H9 (cell line): ENCODE results near the gene COL4A1. TPM values are rescaled to one million over a fixed set of nuclear protein-coding genes. Genes with fewer than 3 reads are reported as not detected.

Source experiments
- DNase-seq: peaks from one replicate; pipeline ENCODE4 v3.0.0-alpha.2; 2017
- H2AFZ ChIP-seq: one replicate; pipeline ENCODE4 v1.6.1; 2013; ENCODE audit warnings: mild to moderate bottlenecking, low read length, control low read depth, moderate library complexity
- H2AK5ac ChIP-seq: 2 replicates; pipeline ENCODE4 v1.6.1; 2013; ENCODE audit warnings: low read length, control low read depth, mixed read lengths; ENCODE audit not compliant: insufficient read length
- H2BK120ac ChIP-seq: one replicate; pipeline ENCODE4 v1.6.1; 2013; ENCODE audit warnings: low read depth, mild to moderate bottlenecking, low read length, control low read depth, inconsistent platforms; ENCODE audit not compliant: poor library complexity, severe bottlenecking
- H2BK12ac ChIP-seq: 2 replicates; pipeline ENCODE4 v1.6.1; 2013; ENCODE audit warnings: low read length, control low read depth, mixed read lengths, low read depth; ENCODE audit not compliant: insufficient read length
- H2BK15ac ChIP-seq: 2 replicates; pipeline ENCODE4 v1.6.1; 2013; ENCODE audit warnings: low read depth, low read length, control low read depth
- H2BK20ac ChIP-seq: one replicate; pipeline ENCODE4 v1.6.1; 2013; ENCODE audit warnings: low read depth, mild to moderate bottlenecking, low read length, control low read depth, inconsistent platforms; ENCODE audit not compliant: poor library complexity, severe bottlenecking
- H2BK5ac ChIP-seq: 2 replicates; pipeline ENCODE4 v1.6.1; 2013; ENCODE audit warnings: low read length, control low read depth, mixed read lengths; ENCODE audit not compliant: insufficient read length
- H3K14ac ChIP-seq: 2 replicates; pipeline ENCODE4 v1.6.1; 2013; ENCODE audit warnings: low read length, control low read depth; ENCODE audit not compliant: insufficient read depth
- H3K18ac ChIP-seq: 2 replicates; pipeline ENCODE4 v1.6.1; 2013; ENCODE audit warnings: low read depth, mild to moderate bottlenecking, mixed read lengths, low read length, control low read depth; ENCODE audit not compliant: insufficient read length
- H3K23ac ChIP-seq: 2 replicates; pipeline ENCODE4 v1.6.1; 2013; ENCODE audit warnings: low read length, control low read depth, mixed read lengths, low read depth; ENCODE audit not compliant: insufficient read length
- H3K23me2 ChIP-seq: 2 replicates; pipeline ENCODE4 v1.6.1; 2013; ENCODE audit warnings: low read depth, mild to moderate bottlenecking, mixed read lengths, low read length, control low read depth; ENCODE audit not compliant: insufficient read length, poor library complexity, severe bottlenecking
- H3K27ac ChIP-seq: 2 replicates; pipeline ENCODE4 v1.5.1; 2013; ENCODE audit warnings: low read length, control low read depth, mixed read lengths, low read depth; ENCODE audit not compliant: insufficient read length
- H3K27me3 ChIP-seq: 2 replicates; pipeline ENCODE4 v1.6.1; 2013; ENCODE audit warnings: low read length, control low read depth, inconsistent platforms; ENCODE audit not compliant: insufficient read depth
- H3K4ac ChIP-seq: 2 replicates; pipeline ENCODE4 v1.6.1; 2013; ENCODE audit warnings: low read depth, mild to moderate bottlenecking, control low read depth, inconsistent platforms, low read length, moderate library complexity
- H3K4me1 ChIP-seq: 2 replicates; pipeline ENCODE4 v1.6.1; 2013; ENCODE audit warnings: low read length, control low read depth, inconsistent platforms; ENCODE audit not compliant: insufficient read depth
- H3K4me2 ChIP-seq: 2 replicates; pipeline ENCODE4 v1.6.1; 2013; ENCODE audit warnings: low read length, control low read depth, mixed read lengths; ENCODE audit not compliant: insufficient read length, insufficient read depth
- H3K56ac ChIP-seq: 2 replicates; pipeline ENCODE4 v1.6.1; 2013; ENCODE audit warnings: low read depth, mild to moderate bottlenecking, mixed read lengths, low read length, control low read depth; ENCODE audit not compliant: insufficient read length
- H3K79me1 ChIP-seq: 2 replicates; pipeline ENCODE4 v1.6.1; 2013; ENCODE audit warnings: low read depth, mild to moderate bottlenecking, moderate library complexity, low read length, control low read depth, inconsistent platforms; ENCODE audit not compliant: insufficient read depth, poor library complexity, severe bottlenecking
- H3K79me2 ChIP-seq: 2 replicates; pipeline ENCODE4 v1.6.1; 2013; ENCODE audit warnings: low read length, control low read depth, inconsistent platforms; ENCODE audit not compliant: insufficient read depth
- H3K9ac ChIP-seq: 2 replicates; pipeline ENCODE4 v1.6.1; 2013; ENCODE audit warnings: low read length, control low read depth, mixed read lengths; ENCODE audit not compliant: insufficient read length; ENCODE audit errors: extremely low read depth
- H3K9me3 ChIP-seq: one replicate; pipeline ENCODE4 v1.6.1; 2013; ENCODE audit warnings: low read depth, low read length, inconsistent platforms; ENCODE audit not compliant: control insufficient read depth
- H3T11ph ChIP-seq: one replicate; pipeline ENCODE4 v1.6.1; 2013; ENCODE audit warnings: mild to moderate bottlenecking, low read length, control low read depth, inconsistent platforms
- H4K20me1 ChIP-seq: one replicate; pipeline ENCODE4 v1.6.1; 2013; ENCODE audit not compliant: control insufficient read depth, insufficient read length, insufficient read depth
- H4K5ac ChIP-seq: 2 replicates; pipeline ENCODE4 v1.6.1; 2013; ENCODE audit warnings: low read depth, mild to moderate bottlenecking, mixed read lengths, low read length, control low read depth; ENCODE audit not compliant: insufficient read length
- H4K8ac ChIP-seq: replicated peaks from 2 replicates; pipeline ENCODE4 v1.6.1; 2013; ENCODE audit warnings: low read length, control low read depth, mixed read lengths, low read depth; ENCODE audit not compliant: insufficient read length
- H4K91ac ChIP-seq: 2 replicates; pipeline ENCODE4 v1.6.1; 2013; ENCODE audit warnings: low read depth, mild to moderate bottlenecking, moderate library complexity, mixed read lengths, low read length, control low read depth; ENCODE audit not compliant: insufficient read length
- H3K27ac Mint-ChIP-seq, 3 experiments: 2 replicates in 2 of 3; 3 replicates in 1 of 3; pipeline ENCODE4 v1.8.0; 2020 to 2021; ENCODE audit warnings: mixed read lengths in 3 of 3, mild to moderate bottlenecking in 1 of 3, moderate library complexity in 1 of 3
- H3K27me3 Mint-ChIP-seq: 2 replicates; pipeline ENCODE4 v1.8.0; 2021; ENCODE audit warnings: low read depth, mild to moderate bottlenecking, moderate library complexity, mixed read lengths
- H3K36me3 Mint-ChIP-seq, 3 experiments: 2 replicates in 2 of 3; 3 replicates in 1 of 3; pipeline ENCODE4 v1.8.0; 2020 to 2021; ENCODE audit warnings: low read depth in 3 of 3, mixed read lengths in 3 of 3; ENCODE audit not compliant: insufficient read depth in 1 of 3
- H3K4me1 Mint-ChIP-seq, 2 experiments: 2 replicates each; pipeline ENCODE4 v1.8.0; 2020; ENCODE audit warnings: mixed read lengths in 2 of 2
- H3K4me3 Mint-ChIP-seq, 2 experiments: 2 replicates in 1 of 2; 3 replicates in 1 of 2; pipeline ENCODE4 v1.8.0; 2020 to 2021; ENCODE audit warnings: mild to moderate bottlenecking in 2 of 2, mixed read lengths in 2 of 2, moderate library complexity in 1 of 2
- H3K9me3 Mint-ChIP-seq, 2 experiments: 2 replicates in 1 of 2; 3 replicates in 1 of 2; pipeline ENCODE4 v1.8.0; 2020; ENCODE audit warnings: mild to moderate bottlenecking in 2 of 2, mixed read lengths in 2 of 2, moderate library complexity in 1 of 2
- WGBS: extraction: QIAGEN DNeasy Blood & Tissue Kit; methylation state at CpG from one replicate; pipeline ENCODE4 v1.1.7; 2013; ENCODE audit warnings: missing lambda C conversion rate, low lambda C conversion rate, mixed read lengths; ENCODE audit not compliant: insufficient read length; ENCODE audit errors: extremely low coverage; 5-methylcytosine and 5-hydroxymethylcytosine counted together
- total RNA-seq: library from RNA; stranded (reverse); gene quantifications from 2 replicates; pipeline ENCODE4 v1.2.1, GENCODE V29; 2021
- TF ChIP-seq, protein P1 (sequence below): fragments of 200-600 bp; sonication (generic); conservative IDR thresholded peaks from 3 replicates; pipeline ENCODE4 v1.8.0; 2021; ENCODE audit warnings: antibody characterized with exemption, mild to moderate bottlenecking

Gene COL4A1
- total RNA-seq, 1 experiment from 2014 or later: 73.1 TPM

DNA sequence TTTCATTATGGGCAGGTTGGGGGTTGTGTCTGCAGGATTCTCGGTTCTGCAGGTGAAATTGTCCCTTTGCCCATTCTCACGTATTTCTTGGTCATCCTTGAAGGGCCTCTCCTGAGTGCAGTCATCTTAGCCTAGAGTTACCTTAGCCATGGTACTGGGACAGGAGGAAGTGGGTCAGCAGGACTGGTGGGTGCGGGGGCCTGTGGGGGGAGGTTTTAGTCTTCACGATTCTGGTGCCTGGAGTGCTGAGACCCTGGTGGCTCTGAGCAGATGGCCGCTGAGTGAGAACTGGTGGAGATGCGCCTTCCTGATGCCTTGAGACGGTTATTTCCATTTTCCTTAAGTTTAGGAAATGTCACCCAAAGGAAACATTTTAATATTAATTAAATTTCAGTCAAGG is 12.0 kb upstream of the COL4A1 start:
- no peak overlapping the region for H3T11ph ChIP-seq
- no peak overlapping the region for H2AFZ ChIP-seq
- H3K4me3 Mint-ChIP-seq: no peak overlapping the region
- no peak overlapping the region for H3K27ac ChIP-seq
- H3K9ac ChIP-seq: no peak overlapping the region
- no peaks in the 10 kb centered on the region for H3K9me3 ChIP-seq
- H3K79me1 ChIP-seq: no peaks in the 10 kb centered on the region
- H3K27me3 ChIP-seq: no peaks in the 10 kb centered on the region
- H4K8ac ChIP-seq: no peak overlapping the region
- H3K27ac Mint-ChIP-seq: no peak overlapping the region; a peak in 1 of 7 replicates
- no peaks in the 10 kb centered on the region for H3K23me2 ChIP-seq
- H3K4ac ChIP-seq: no peak overlapping the region
- peaks cover 0 to 4% of the 10 kb centered on the region in 2 experiments; a peak in 3 of 5 replicates for H3K9me3 Mint-ChIP-seq
- H2BK5ac ChIP-seq: no peak overlapping the region
- H2BK15ac ChIP-seq: no peak overlapping the region
- H4K20me1 ChIP-seq: no peaks in the 10 kb centered on the region
- H2BK120ac ChIP-seq: no peak overlapping the region
- H2AK5ac ChIP-seq: no peak overlapping the region
- H3K18ac ChIP-seq: no peak overlapping the region
- H2BK12ac ChIP-seq: no peak overlapping the region
- peaks cover 13 to 20% (median 18%) of the 10 kb centered on the region in 3 experiments for H3K36me3 Mint-ChIP-seq
- no peak overlapping the region for H3K14ac ChIP-seq
- H3K27me3 Mint-ChIP-seq: no peaks in the 10 kb centered on the region
- H4K5ac ChIP-seq: no peak overlapping the region
- no peak overlapping the region for H3K23ac ChIP-seq
- no peak for DNase-seq
- peaks cover 3% of the 10 kb centered on the region; the same call in 1 of the 2 replicates for H3K4me1 ChIP-seq
- H3K4me1 Mint-ChIP-seq: peaks cover 20 to 28% of the 10 kb centered on the region in 2 experiments
- WGBS: no CpG with 5 or more reads among the region's 7 CpGs
- no peak overlapping the region for H3K56ac ChIP-seq
- no peak overlapping the region for H4K91ac ChIP-seq
- H3K4me2 ChIP-seq: no peak overlapping the region
- TF ChIP-seq, protein P1, sequence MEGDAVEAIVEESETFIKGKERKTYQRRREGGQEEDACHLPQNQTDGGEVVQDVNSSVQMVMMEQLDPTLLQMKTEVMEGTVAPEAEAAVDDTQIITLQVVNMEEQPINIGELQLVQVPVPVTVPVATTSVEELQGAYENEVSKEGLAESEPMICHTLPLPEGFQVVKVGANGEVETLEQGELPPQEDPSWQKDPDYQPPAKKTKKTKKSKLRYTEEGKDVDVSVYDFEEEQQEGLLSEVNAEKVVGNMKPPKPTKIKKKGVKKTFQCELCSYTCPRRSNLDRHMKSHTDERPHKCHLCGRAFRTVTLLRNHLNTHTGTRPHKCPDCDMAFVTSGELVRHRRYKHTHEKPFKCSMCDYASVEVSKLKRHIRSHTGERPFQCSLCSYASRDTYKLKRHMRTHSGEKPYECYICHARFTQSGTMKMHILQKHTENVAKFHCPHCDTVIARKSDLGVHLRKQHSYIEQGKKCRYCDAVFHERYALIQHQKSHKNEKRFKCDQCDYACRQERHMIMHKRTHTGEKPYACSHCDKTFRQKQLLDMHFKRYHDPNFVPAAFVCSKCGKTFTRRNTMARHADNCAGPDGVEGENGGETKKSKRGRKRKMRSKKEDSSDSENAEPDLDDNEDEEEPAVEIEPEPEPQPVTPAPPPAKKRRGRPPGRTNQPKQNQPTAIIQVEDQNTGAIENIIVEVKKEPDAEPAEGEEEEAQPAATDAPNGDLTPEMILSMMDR: no peak
- H3K79me2 ChIP-seq: peaks cover 4% of the 10 kb centered on the region; the same call in 1 of the 2 replicates
- no peak overlapping the region for H2BK20ac ChIP-seq
